SJSA1 (cell line): Measurements from ENCODE around the gene ARX. TPM values are rescaled to one million over a fixed set of nuclear protein-coding genes. Genes with fewer than 3 reads are reported as not detected.

ENCODE experiments used
- DNase-seq, 2 experiments: peaks; one replicate each; pipeline ENCODE4 v3.0.0-alpha.2; 2015 to 2020; ENCODE audit warnings: low spot score in 2 of 2, low read depth in 1 of 2
- H3K27ac ChIP-seq: fragments of 250-450 bp; sonication (Bioruptor Pico); 2 replicates; pipeline ENCODE4 v1.5.1; 2020; ENCODE audit warnings: mild to moderate bottlenecking, moderate library complexity
- H3K27me3 ChIP-seq: fragments of 250-450 bp; sonication (Bioruptor Pico); replicated peaks from 2 replicates; pipeline ENCODE4 v1.5.1; 2020; ENCODE audit warnings: mild to moderate bottlenecking, moderate library complexity
- H3K36me3 ChIP-seq: fragments of 250-450 bp; sonication (Bioruptor Pico); 2 replicates; pipeline ENCODE4 v1.5.1; 2020; ENCODE audit warnings: mild to moderate bottlenecking
- H3K4me1 ChIP-seq: fragments of 250-450 bp; sonication (Bioruptor Pico); replicated peaks from 2 replicates; pipeline ENCODE4 v1.6.1; 2021; ENCODE audit warnings: mild to moderate bottlenecking
- H3K4me3 ChIP-seq: fragments of 250-450 bp; sonication (Bioruptor Pico); 2 replicates; pipeline ENCODE4 v1.5.1; 2020; ENCODE audit warnings: mild to moderate bottlenecking
- H3K9me3 ChIP-seq: fragments of 250-450 bp; sonication (Bioruptor Pico); replicated peaks from 2 replicates; pipeline ENCODE4 v1.5.1; 2020; ENCODE audit warnings: mild to moderate bottlenecking
- total RNA-seq: library from RNA; depleted of rRNA; stranded (reverse); fragments of >200 nt; shearing (Covaris generic); gene quantifications from 2 replicates; pipeline ENCODE4 v1.2.3, GENCODE V29; 2014

ARX gene
- total RNA-seq, 1 experiment from 2014 or later = not detected

DNA sequence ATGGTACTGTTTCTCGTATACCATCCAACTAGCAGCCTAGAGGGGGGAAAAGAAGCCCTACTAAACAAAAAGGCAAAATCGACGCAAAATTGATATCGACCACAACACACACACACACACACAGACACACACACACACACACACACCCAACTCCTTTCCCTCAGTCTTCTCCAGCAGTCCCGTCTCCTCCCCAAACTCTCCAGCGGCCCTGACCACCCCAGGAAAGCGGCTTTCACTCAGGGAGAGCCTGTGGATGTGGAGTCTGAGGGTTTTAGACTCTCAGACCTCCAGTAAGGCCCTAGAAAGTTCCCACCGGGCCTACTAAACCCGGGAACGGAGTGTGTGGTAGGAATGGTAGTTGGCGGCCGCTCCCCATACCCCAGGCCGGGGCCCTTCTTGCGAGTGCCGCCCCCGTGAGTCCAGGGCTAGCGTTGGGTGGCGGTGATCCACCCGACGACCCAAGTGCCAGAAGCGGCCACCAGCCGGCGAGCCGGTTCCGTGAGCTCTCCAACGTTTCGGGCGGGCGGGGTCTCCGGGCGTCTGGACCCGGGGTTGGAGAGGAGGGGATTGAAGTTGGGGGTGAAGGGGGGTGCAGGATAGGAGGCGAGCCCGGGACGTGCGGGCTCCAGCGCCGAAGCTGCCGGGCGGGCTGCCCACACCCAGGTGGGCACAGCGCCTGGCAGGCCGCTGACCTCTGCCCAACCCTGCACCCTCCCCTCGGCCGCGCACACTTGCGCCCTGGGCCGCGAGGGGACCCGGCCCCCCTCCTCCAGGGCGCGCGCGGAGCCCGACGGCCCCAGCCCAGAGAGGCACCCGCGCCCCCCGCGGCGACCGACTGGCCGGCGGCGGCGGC, 13.7 kb downstream of the ARX start:
- Histone ChIP-seq H3K27me3 (peaks cover 15% of the 10 kb centered on the region), H3K9me3 (no peaks in the 10 kb centered on the region), H3K27ac (no peak overlapping the region), H3K36me3 (no peaks in the 10 kb centered on the region), H3K4me3 (no peak overlapping the region), H3K4me1 (peaks cover 5% of the 10 kb centered on the region)
- no peak for DNase-seq

DNA sequence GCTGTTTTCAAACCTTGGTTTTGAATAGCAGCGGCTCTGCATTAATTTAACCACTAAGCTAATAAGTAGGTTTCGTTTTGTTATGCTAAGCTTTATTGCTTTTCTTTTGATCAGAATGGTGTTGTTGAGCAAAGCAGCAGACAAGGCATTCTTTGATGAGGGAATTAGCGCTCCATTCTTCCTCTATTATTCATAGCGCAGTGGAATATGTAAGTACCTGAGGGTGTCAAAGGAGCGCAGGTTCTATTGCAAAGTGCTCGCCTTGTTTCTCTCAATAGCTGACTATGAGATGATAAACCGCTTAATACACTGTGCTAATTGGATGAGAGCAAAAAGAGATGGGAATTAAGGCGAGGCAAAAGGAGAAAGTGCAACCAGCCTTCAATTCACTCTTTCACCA, 16.3 kb downstream of the ARX start:
- no peak overlapping the region for H3K4me3 ChIP-seq
- H3K9me3 ChIP-seq = no peaks in the 10 kb centered on the region
- H3K27me3 ChIP-seq = no peaks in the 10 kb centered on the region; the same call in 1 of the 2 replicates
- H3K36me3 ChIP-seq = no peaks in the 10 kb centered on the region
- no peak overlapping the region for H3K27ac ChIP-seq
- peaks cover under 1% of the 10 kb centered on the region; the same call in 1 of the 2 replicates for H3K4me1 ChIP-seq
- DNase-seq = no peak

DNA sequence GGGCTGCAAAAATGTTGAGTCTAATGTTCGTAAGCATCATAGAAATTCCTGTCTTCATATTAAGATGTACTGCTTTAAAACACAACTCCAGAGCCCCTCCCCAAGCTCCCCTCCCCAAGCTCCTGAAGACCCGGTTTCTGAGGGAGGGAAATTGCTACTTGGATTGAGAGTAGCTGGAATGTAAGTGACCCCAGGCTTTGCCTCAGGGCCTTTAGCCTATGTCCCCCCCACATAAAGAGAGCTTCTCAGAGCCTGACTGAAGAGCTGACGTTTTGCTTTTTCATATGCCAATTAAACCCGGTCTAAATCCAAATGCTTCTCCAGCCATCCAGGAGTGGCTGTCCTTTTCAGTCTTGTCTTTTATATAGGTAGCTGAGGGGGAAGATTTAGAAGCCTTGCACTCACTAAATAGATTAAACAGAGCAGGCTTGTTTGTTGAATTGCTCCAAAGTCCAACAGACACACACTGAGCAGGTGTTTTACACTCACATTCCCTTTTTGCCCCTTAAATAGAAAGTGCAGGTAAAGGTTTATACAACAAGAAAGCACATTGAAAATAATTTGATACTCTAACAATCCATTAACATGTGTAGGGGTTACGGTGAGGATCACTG, 19.6 kb downstream of the ARX start:
- Histone ChIP-seq H3K4me1 (no peaks in the 10 kb centered on the region), H3K27me3 (no peaks in the 10 kb centered on the region), H3K9me3 (no peaks in the 10 kb centered on the region), H3K27ac (no peak overlapping the region), H3K4me3 (no peak overlapping the region), H3K36me3 (no peaks in the 10 kb centered on the region)
- no peak for DNase-seq

DNA sequence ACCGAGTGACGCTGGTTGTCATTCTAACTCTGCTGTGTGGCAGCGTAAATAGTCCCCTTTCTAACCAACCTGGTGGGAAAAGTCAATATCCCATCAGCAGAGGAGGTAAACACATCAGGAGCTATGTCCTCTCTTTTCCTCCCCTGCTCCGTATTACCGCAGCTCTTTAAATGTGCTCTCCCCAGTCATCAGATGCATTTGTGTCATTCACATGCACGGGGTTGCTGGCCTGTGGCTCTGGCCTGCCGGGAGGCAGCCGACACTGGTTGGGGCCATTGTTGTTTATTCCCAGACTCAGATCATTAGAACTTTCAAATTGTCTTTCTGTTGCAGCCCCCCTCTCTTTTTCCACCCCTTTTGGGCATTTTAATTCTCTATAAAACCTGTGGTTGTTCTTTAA, 21.9 kb downstream of the ARX start:
- Histone ChIP-seq H3K4me3 (no peak overlapping the region), H3K27ac (no peak overlapping the region), H3K4me1 (no peaks in the 10 kb centered on the region), H3K36me3 (no peaks in the 10 kb centered on the region), H3K9me3 (no peaks in the 10 kb centered on the region), H3K27me3 (no peaks in the 10 kb centered on the region)
- no peak for DNase-seq

DNA sequence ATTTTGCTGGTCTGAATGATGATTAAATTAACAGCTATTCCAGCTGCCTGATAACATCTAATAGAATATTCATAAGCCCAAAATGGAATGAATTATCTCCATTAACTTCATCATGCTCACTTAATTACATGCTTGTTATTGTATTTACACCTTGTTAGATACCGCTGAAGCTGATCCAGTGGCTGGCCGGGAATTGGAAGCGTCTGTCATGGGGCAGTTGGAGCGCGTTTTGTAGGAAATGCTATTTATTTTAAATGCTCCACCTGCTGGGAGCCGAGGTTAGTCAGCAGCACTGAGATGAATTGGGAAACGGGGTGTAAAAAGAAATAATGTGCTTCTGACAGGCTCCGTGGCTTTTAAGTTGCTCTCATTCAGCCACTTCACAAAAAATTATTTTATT, 25.2 kb downstream of the ARX start:
- no peak overlapping the region for H3K27ac ChIP-seq
- no peaks in the 10 kb centered on the region for H3K9me3 ChIP-seq
- DNase-seq = no peak
- H3K36me3 ChIP-seq = no peaks in the 10 kb centered on the region
- no peaks in the 10 kb centered on the region for H3K27me3 ChIP-seq
- H3K4me1 ChIP-seq = no peaks in the 10 kb centered on the region
- no peak overlapping the region for H3K4me3 ChIP-seq

DNA sequence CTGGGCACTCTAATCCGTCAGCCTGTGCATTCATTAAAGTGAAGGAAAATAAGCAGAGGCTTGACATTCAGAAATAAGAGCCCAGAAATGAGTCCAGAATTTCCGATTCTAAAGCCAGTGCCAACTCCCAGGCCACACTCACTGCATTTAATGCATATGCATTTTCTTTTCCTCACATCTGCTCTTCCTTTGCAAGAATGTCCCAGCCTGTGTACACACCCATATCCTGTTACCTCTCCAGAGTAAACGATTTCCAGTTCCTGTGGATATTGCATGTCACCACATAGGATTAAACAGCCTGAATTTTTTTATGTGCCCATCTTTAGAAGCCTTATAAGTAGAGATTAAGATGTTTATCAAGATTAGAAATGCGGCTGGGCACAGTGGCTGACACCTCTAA, 27.5 kb downstream of the ARX start:
- Histone ChIP-seq H3K4me1 (no peaks in the 10 kb centered on the region), H3K4me3 (no peak overlapping the region)
- DNase-seq = no peak

DNA sequence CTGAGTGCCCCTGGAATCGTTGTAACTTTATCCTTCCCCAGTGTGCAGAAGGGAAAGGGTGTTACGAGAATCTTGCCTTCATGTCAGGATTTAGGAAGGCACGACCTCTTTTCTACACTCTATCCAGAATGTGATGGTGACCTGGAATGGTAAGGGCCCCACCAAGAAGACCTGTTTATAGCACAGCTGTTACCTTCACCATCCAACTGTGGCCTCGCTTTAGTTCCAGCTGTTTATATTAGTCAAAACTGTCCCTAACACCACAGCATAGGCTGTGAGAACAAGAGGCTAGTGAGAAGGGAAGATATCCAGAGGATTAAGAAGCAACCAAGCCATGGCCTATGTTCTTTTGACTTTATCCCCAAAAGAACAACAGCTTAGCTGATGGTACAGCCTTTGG, 28.0 kb downstream of the ARX start:
- Histone ChIP-seq H3K27ac (no peak overlapping the region), H3K4me3 (no peak overlapping the region), H3K27me3 (no peaks in the 10 kb centered on the region), H3K9me3 (no peaks in the 10 kb centered on the region), H3K4me1 (no peaks in the 10 kb centered on the region), H3K36me3 (no peaks in the 10 kb centered on the region)
- no peak for DNase-seq

More for the DNA sequence above, 27.5 kb downstream of the ARX start:
- Histone ChIP-seq H3K27ac (no peak overlapping the region), H3K36me3 (no peaks in the 10 kb centered on the region), H3K27me3 (no peaks in the 10 kb centered on the region), H3K9me3 (no peaks in the 10 kb centered on the region)

DNA sequence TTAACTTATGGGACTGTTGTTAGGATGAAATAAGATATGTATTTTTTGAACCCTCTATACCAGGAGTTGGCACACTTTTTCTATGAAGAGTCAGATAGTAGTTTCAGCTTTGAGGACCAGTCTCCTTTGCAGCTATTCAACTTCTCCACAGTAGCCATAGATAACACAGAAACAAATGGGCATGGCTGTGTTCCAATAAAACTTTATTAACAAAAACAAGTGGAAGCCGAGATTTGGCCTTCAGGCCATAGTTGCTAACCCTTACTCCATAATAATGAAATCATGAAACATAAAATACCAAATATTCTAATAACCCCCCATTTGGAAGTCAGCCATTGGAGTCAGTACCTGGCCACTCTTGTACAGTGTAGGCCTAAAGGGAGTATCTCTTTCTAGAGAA, 30.6 kb downstream of the ARX start:
- DNase-seq = no peak
- Histone ChIP-seq H3K9me3 (no peaks in the 10 kb centered on the region), H3K27me3 (no peaks in the 10 kb centered on the region)

DNA sequence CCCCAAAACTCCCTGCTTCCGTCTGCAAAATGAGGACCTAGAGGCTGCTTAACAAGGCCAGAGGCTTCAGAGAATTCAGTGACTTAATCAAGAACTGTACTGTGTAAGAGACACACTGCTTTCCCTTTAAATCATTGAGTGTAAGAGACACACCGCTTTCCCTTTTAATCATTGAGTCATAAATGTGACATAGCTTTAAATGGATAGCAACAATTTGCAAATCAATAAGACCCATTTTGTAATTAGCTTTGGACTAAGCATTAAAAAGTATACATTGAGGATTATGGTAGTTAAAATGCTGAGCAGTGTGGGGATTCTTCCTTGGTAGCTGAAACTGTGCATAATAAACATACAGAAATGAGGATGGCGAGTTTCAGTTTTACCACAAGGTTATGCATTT, 31.8 kb downstream of the ARX start:
- Histone ChIP-seq H3K27me3 (no peaks in the 10 kb centered on the region), H3K36me3 (no peaks in the 10 kb centered on the region), H3K9me3 (no peaks in the 10 kb centered on the region), H3K4me3 (no peak overlapping the region), H3K4me1 (no peaks in the 10 kb centered on the region), H3K27ac (no peak overlapping the region)
- DNase-seq = no peak

More for the DNA sequence above, 30.6 kb downstream of the ARX start:
- no peaks in the 10 kb centered on the region for H3K4me1 ChIP-seq
- no peak overlapping the region for H3K27ac ChIP-seq
- no peak overlapping the region for H3K4me3 ChIP-seq
- H3K36me3 ChIP-seq = no peaks in the 10 kb centered on the region

DNA sequence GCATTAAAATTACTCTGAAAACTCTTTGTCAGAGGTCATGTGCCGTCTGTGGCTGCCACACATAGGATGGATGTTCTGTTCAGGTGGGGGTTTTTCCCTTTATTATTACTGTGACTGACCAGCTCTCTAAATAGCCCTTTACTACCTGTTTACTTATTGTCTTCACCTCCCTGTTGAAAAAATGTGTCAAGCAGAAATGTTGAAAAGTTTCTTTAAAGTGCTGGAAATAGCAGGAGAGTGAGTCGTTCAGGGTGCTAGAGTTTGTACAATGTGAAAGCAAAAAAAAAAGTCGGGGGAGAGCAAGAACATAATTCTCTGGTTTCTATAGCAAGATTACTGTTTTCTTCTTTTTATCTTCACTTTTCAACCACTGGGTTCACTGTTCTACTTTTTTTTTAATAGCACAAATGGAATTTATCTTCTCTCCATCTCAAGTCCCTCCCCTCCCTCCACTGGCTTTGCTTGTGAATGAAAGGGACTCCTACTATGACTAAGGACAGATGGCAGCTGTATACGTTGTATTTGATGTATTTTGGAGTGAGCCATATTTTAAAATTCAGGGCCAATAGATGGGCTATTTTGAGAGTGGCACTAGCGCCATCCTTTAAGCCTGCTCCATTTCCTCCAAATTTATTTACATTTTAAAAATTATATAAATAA, 33.3 kb downstream of the ARX start:
- Histone ChIP-seq H3K4me1 (no peaks in the 10 kb centered on the region), H3K27me3 (no peaks in the 10 kb centered on the region), H3K36me3 (no peaks in the 10 kb centered on the region), H3K27ac (no peak overlapping the region), H3K9me3 (no peaks in the 10 kb centered on the region), H3K4me3 (no peak overlapping the region)
- DNase-seq = no peak

DNA sequence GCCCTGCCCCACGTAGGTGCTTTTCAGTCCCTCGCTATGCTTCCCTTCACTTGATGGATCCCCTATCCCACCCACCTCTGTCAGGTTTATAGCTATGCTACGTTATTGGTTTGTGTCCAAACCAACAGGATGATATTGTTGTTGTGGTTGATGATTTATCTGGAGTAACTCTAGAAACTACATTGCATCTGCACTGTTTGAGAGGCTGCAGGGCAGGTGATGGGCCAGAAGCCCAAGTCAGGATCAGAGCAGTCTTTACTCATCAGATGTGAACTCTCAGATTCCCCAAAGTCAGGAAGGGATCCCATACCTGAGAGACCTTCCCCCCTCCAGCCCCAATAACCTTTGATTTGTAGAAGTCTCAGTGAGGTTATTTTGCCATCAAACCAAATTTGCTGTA, 34.7 kb downstream of the ARX start:
- no peak for DNase-seq
- H3K36me3 ChIP-seq = no peaks in the 10 kb centered on the region
- no peaks in the 10 kb centered on the region for H3K27me3 ChIP-seq
- no peaks in the 10 kb centered on the region for H3K9me3 ChIP-seq
- H3K4me1 ChIP-seq = no peaks in the 10 kb centered on the region
- H3K27ac ChIP-seq = no peak overlapping the region
- no peak overlapping the region for H3K4me3 ChIP-seq

DNA sequence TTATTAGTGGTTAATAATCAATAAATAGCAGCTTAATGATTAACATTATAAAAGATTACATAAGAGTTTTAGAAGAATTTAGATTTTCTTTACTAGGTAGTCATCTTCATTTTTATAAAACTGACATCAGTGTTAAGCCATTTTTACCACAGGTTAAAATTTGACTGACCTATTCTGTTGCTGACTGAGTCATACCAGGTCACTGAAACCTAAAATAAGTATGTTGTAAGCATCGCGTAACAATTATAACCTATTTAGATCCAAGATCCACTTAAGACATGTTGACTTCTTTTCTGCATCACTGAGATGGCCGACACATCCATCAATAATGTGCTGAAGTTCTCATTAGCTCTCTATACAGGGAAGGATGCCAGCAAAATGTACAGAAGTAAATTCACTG, 36.7 kb downstream of the ARX start:
- Histone ChIP-seq H3K4me3 (no peak overlapping the region), H3K36me3 (no peaks in the 10 kb centered on the region), H3K27ac (no peak overlapping the region), H3K27me3 (no peaks in the 10 kb centered on the region), H3K9me3 (no peaks in the 10 kb centered on the region), H3K4me1 (no peaks in the 10 kb centered on the region)
- DNase-seq = no peak

DNA sequence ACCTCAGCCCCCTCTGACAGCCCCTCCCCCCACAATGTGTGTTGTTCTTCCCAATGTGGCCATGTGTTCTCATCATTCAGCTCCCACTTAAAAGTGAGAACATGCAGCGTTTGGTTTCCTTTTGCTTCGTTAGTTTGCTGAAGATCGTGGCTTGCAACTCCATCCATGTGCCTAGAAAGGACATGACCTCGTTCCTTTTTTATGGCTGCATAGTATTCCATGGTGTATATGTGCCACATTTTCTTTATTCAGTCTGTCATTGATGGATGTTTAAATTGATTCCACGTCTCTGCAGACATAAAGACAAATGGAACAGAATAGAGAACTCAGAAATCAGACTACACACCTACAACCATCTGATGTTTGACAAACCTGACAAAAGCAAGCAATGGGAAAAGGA, 46.0 kb downstream of the ARX start:
- no peak for DNase-seq
- Histone ChIP-seq H3K4me1 (no peaks in the 10 kb centered on the region), H3K27me3 (no peaks in the 10 kb centered on the region), H3K9me3 (no peaks in the 10 kb centered on the region), H3K36me3 (no peaks in the 10 kb centered on the region), H3K4me3 (no peak overlapping the region), H3K27ac (no peak overlapping the region)

DNA sequence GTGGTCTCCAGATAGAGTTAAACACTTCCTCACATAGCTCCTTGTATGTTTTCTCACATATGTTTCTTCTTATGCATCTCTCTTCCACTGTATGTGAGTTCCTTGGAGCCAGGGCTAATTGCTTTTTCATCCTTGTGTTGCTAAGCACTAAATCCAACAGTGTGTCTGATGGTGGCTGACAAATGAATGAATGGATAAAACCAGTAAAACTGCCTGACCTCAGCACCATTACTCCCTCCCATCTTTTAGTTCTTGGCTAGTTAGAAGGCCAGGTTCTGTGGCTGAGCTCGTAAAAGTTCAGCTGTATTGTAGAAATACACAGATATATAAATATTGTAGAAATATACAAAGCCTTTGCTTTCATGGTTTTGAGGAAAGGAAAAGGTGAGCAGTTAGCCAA, 50.4 kb downstream of the ARX start:
- Histone ChIP-seq H3K4me1 (no peaks in the 10 kb centered on the region), H3K27me3 (no peaks in the 10 kb centered on the region), H3K36me3 (no peaks in the 10 kb centered on the region), H3K4me3 (no peak overlapping the region), H3K9me3 (no peaks in the 10 kb centered on the region), H3K27ac (no peak overlapping the region)
- no peak for DNase-seq
